SIG-M5 treated with dmso at 0.1 percent for 504 hours (cell line): ENCODE measurements around the gene TLCD3B.
"Not testable (repeated sequence)": the region's sequence is repeated elsewhere in the genome, so short reads cannot be mapped to it uniquely, and the experiment has no call there.

ENCODE experiments used
- DNase-seq: peaks from one replicate; lab custom pipeline; 2025; ENCODE audit not compliant: unreplicated experiment; lab: John Stamatoyannopoulos, UW

TLCD3B gene

DNA sequence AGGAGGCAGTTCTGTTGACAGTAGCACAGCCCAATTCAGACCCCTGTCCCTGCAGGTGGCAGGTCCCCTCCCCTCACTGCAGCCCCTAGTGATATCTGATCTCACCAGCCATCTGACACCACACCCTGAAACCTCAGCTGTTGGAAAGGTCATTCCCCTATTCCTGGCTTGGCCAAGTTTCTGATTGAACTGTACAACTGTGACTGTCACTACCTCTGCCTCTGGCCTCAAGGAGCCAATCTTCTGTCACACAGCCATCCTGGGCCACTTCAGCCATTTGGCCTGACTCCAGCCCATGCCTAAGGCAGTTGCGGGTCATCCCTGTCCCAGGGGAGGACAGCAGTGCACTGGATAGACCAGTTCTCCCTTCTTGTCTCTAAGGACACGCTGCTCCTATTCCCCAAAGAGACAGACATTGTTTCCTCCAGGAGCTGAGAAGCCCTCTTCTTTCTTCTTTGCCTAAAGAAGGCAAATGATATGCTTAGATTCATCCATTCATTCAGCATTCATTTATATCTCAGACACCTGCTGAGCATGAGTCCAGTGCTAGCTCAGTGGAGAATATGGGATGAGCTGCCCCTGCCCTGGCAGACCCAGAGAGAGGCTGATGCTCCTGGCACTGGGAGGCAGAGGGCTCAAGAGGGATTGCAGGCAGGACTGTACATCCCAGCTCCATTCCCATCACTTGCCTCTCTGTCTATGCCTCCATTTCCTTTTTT, 29.9 kb upstream of the TLCD3B start:
- DNase-seq, result no peak

DNA sequence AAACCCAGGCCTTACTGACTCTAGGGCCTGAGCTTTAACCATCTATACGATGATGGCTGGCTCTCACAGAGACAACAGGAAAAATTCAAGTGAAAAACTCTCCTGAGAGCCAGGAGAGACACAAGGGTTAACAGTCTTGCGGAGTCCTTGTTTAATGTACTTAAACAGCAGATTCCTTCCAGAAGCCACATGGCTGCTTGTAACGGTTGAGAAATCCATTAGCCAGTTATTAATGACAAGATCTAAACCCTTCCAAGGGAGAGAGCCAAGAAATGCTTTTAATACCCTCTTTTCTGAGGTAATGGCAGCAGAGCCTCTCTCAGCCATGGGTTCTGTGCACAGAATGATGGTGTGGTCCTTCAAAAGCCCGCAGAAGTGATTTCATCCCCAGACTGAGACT, 29.3 kb upstream of the TLCD3B start:
- no peak for DNase-seq

DNA sequence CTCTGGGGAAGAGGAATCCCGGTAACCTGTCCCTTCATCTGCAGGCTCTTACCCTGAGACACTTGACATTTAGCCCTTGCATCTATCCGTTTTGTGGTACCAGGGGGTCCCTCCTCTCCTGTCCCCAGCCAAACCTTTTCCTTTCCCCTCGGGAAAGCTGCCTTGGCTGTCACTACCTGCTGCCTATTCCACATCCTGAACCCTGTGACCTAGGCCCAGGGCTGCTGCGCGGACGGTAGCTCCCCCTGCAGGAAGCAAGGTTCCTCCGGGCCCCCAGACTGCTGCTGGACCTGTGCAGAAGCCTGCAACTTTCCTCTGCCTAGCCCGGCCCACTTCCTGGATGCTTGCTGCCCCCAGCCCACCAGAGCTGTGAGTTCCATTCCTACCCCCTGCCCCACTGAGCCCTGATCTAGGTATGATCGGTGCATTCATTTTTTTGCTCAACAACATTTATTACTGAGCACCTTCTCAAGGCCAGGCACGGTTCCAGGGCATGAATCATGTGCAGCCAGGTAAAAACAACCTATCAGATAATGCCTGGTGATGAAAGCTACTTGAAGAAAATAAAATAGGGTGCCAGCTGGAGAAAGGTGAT, 24.0 kb upstream of the TLCD3B start:
- DNase-seq, result peak; percentile 31

DNA sequence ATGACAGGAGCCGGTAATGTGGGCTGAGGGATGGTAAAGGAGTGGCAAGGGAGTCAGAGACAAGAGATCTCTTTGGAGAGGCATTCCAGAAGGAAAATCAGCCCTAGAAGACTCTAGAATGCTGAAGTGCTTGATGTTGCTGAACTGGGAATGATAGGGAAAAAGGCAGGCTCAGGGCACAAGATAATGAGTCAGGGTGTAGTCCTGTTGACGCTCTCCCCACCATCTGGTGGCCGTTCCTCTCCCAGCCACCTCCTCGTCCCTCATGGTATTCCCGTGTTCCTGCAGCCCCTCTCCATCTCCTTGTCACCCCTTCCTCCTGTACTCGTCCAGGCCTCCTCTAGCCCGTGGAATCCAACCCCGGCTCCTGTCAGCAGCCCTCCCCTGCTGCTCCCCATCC, 23.4 kb upstream of the TLCD3B start:
- no peak for DNase-seq

DNA sequence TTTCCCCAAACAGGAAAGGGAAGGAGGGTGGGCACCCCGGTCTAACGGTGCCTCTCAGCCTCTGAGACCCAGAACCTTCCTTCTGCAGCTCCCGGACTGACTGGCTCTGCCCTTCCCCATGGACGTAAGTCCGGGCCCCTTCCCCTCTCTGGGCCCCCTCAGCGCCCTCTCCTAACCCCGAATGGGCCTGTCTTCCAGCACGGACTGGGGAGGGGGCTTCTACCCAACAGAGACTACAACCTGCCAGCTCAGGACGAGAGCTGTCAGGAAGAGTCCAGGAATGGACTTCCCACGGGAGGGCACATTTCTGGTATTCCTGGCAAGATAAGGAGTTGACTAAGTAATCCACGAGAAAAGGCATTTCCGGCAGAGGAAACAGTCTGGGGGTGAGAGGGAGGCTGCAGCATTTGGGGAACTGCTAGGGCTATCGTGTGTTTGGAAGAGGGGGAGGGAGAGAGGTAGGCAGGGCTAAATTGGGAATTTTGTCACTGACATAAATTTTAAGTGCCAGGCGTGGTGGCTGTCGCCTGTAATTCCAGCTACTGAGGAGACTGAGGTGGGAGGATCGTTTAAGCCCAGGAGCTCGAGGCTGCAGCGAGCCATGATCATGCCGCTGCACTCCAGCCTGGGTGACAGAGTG, 22.4 kb upstream of the TLCD3B start:
- DNase-seq, result no peak

DNA sequence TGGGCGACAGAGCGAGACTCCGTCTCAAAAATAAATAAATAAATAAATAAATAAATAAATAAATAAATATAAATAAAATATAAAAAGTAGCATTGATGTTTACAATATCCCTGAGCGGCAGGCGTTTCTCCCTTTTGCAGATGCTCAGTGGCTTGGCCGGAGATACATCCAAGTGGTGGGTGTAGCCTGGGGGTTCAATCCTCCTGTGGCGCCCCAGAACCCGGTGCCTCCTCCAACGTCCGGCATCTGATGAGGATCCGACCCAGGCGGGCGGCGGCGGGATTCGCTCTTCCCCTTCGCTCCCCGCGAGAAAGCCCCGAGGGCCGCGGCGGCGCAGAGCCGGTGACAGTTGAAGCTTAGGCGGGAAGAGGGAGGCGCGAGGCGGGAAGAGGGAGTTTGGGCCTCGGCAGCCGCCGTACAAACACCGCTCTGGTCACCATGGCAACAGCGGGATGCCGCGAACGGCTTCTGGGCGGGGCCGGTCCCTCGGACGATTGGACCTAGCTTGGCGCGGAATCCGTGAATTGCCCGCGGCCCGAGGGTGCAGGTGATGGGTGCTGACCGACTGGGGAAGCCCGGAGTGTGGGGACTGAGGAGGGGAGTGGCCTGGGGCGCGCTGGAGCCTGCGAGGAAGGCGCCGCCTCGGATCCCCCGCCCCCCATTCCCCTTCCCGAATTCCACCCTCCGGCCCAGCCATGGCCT, 21.8 kb upstream of the TLCD3B start:
- peak; percentile 91 for DNase-seq

DNA sequence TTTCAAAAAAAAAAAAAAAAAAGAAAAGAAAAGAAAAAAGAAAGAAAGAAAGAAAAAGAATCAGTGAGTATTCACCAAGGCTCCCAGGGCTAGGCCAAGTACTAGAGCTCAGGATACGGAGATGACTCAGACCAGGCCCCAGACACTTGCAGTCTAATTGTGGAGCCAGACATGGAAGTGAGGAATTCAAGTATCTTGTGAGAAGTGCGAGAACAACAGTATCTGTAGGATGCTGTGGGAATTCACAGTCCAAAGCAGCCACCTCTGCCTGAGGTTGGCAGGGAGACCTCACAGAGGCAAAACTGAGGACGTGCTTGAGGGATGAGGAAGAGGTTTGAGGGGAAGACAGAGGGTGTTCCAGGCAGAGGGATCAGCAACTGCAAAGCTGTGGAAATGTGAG, 20.4 kb upstream of the TLCD3B start:
- DNase-seq, result no peak

DNA sequence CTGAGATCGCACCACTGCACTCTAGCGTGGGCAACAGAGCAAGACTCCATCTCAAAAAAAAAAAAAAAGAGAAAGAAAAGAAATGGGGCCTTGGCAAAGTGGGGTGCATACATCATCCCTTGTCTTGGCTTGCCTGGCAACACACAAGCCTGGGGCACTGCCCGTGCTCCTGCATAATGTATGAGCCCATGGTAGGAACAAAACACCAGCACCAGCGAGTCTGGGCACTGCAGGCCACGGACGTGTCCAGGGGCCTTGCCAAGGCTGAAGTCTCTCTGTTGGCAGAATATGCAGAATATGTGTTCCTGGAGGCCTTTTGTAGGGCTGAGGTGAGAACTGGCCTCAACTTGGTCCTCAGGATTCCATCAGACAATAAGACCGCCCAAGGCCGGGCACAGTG, 18.8 kb upstream of the TLCD3B start:
- DNase-seq, result no peak

DNA sequence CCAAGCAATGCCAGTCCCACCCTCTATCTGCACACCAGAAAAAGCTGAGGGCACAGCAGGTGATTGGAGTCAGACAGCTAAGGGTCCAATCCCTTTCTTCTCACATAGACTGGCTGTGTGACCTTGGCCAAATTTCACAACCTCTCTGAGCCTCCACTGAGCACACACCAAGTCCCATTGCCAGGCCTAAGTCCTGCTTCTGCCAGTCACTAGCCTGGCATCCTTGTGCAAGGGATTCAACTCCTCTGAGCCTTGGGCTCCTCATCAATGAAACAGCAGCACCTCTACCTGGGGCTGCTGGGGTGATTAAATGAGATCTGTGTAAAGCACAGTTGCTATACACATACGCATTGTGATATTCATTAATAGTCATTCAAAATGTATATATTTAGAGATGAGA, 15.5 kb upstream of the TLCD3B start:
- DNase-seq, result no peak

DNA sequence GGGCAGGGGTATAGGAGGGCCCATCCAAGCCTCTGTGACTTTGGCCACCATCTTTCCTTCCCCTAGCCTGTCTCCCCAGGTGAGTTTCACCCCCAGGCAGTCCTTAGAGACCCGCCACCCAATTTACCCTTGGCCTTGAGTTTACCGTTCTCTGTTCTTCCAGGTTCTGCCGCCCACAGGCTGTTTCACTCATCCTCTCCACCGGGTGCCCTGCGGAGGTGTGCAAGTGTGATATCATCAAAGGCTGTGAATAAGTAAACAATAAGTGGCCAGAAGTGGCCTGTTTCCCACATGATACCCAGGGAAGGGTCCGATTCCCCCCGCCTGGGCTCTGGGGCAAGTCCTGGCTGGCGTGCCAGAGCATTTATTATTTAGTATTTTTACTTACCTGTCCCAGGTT, 15.1 kb upstream of the TLCD3B start:
- no peak for DNase-seq

DNA sequence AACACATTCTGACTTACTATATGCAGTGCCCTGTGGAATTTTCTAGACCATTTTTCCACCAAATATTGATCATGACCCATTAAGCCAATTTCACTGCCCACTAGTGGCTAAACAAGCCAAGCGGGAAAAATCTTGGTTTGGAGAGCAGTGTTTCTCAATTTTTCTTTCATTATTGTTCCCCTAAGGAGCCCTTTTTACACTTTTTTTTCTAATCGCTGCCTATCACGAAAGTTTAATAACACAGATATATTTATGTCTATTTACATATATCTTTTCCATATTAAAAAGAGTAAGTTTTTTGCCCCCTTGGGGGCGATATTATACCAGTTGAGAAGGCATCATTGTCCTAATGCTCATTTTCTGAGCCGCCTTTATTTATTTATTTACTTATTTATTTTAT, 10.8 kb upstream of the TLCD3B start:
- no peak for DNase-seq

DNA sequence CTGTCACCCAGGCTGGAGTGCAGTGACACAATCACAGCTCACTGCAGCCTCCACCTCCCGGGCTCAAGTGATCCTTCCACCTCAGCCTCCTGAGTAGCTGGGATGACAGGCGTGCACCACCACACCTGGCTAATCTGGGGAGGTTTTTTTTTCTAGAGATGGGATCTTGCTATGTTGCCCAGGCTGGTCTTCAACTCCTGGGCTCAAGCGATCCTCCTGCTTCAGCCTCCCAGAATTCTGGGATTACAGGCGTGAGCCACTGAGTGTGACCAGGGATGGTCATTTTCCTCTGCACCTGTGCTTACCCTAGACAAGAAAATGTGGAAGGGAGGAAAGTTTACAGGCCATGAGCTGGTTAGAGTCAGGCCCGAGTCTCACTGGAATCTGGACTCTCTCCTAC, 9.6 kb upstream of the TLCD3B start:
- DNase-seq, result not testable (repeated sequence)

DNA sequence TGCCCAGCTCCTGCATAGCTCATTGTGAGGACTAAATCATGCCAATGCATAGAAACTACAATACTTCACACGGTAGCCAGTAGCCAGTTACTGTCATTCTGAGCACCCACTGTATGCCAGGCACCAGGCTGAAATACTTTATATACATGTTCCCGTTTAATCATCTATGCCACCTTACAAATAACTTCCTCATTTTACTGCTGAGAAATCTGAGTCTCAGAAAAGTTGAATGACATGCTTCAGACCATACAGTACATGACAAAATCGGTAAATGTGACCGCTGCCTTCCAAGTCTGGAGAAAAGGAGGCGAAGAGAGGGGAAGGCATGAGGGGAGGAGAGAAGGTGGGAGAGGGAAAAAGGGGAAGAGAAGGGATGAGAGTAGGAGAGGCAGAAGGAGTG, 9.2 kb upstream of the TLCD3B start:
- DNase-seq, result peak; percentile 29

DNA sequence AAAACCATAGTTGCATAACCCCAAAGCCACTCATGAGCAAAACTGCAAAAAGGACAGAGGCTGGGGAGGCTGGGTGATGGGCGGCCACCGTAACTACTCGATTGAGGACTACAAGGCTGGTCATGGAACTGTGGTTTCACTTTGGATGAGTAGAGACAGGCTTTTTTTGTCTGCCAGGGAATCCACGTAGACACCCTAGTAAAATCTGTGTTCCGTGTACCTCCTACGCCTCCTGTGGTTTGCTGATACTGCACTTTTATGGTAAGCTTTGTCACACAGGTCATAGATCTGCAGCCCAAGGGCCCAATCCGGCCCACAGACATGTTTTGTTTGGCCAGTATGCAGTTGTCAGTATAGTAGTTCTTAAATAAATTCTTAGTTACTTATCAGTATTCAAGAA, 2.2 kb upstream of the TLCD3B start:
- no peak for DNase-seq

DNA sequence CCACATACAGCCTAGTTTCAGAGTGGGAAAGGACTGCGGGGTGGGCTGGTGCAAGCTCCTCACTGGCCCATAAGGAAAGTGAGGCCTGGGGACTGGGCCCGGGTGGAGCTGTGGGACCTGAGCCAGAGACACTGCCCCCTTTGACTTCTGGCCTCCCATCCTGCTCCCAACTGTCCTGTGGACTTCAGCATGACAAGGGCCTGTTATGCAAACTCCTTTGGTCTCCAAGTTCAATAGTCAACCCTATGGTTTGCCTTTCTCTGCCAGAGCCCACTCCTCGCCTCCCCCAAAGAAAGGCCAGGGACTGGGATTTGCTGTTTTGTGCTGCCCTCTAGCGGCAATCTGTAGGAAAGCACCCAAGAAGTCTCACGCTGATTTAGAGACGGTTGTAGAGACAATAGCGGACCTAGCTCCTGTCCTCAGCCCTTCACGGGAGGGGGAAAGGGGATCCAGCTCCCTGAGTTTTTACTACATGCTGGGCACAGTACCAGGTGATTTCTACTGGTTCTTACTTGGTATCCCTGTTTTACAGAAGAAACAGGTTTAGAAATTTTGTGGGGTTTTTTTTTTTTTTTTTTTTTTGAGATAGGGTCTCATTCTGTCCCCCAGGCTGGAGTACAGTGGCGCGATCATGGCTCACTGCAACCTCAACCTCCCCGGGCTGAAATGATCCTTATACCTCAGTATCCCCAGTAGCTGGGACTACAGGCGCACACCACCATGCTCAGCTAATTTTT, 1.2 kb upstream of the TLCD3B start:
- DNase-seq, result peak; percentile 75

DNA sequence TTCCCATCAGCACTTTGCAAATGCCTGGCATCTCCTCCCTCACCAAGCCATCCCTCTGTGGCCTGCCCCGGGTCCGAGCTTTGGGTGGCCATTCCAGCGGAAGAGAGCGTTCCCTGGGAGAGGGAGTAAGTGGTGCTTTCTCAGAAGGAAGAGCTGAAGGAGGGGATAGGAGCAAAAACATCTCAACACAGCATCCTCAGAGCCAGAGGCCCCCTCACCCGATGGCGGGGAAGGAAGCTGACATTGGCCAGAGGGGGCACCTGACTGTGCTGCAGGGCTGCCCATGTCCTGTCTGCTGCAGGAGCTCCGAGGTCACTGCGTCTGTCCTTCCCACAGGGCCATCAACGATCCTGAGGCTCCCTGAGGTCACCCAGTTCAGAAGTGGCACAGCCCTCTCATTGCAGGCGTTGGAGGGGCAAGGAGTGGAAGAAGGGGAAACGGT, 427 bp upstream of the TLCD3B start:
- DNase-seq, result no peak

DNA sequence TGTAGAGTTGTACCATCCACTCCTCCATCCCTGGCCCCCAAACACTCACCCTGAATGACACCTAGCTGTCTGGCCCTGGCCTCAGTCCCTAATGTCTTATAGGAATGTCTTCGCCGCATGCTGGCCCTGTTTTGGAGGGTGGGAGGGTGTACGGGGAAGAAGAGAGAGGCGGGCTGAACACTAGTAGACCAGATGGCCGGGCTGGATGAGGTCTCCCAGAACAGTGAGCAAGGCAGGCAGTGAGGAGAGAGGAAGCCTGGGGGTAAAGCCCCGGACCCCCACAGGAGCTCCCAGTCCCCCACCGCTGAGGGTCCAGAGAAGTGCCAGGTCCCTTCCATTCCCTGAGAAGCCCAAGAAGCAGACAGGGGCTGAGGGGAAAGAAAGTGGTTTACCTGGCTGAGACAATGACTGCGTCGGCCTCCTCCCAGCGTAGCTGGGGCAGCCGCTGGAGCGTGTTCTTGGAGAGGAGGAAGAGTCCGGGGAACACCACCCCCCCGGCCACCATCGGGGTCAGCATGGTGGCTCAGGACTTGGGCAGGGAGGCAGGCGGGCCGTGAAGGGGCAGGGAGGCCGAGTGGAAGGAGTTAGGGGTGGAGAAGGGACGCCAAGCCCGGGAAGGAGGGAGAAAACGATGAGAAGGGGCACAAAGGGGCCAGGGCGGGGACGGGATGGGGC, 923 bp downstream of the TLCD3B start:
- DNase-seq, result no peak

DNA sequence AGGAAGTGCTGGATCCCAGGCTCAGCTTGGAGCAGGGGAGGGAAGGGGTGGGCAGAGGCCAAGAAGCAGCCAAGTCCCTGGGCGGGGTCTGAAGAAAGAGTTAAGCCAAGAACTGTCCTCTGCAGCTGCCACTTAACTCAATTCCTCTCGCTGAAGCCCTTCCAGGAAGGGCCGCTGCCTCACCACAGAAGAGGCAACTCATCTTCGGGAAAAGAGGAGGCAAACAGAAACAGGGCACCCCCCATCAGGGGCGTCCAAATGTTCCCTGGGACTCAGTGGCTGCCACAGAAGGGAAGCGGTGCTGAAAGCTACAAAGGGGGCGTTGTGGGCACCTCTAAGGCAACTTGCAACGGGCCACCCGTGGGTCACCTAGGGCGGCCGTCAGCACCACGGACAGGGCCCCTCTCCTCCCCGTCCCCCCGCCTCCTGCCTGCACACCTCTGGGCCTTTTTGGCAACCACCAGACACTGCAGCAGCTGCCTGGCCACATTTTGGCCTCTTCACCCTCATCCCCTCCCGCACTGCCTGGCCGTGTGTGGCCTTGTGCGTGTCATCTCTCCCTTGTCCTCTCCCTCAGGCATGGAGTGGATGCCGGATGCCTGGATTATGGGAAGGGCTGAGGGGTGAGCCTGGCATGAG, 2.5 kb downstream of the TLCD3B start:
- DNase-seq, result no peak

DNA sequence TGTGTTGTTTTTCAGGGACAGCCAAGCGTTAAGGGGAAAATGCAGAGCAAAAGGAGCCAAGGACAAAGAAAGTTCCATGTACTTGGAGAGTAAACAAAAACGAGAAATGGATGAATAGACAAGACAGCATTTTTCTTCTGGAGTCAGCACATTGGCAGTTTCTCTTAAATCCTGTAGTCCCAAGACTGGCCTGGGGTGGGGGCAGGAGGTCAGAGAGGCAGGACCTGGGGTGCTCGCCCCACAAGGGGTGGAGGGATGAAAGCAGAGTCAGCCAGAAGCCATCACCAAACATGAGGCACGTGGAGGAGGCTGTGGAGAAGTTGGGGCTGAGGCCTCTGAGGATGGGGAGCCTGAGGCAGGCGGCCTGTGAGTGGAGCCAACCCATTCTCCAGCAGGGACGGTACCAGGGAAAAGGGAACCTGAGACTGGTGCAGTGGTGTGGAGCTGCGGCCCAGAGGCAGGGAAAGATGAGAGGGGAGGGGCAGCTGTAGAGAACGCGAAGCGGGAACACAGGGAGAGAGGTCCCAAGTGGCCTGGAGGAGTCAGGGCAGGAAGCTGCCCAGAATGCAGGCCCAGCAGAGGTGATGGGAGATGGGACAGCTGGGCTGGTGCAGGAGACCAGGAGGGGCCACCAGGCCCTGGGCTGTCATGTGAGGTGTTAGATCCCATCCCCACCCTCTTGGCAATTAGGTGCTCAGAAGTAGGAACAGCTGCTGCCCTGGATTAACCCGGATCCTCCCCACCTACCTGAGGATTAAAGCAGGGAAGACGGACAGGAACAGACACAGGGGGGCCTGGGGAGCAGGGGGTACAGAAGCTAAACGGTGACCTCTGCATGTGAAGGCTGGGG, 3.3 kb downstream of the TLCD3B start:
- no peak for DNase-seq
